Stomach (tissue), 9 donors: Measurements from ENCODE around the gene BRD7. TPM values are rescaled to one million over a fixed set of nuclear protein-coding genes. Genes with fewer than 3 reads are reported as not detected.
A peak's percentile ranks its signal among the peaks of the same experiment; 100 is the strongest.

Source experiments
- DNase-seq, 2 donors: peaks; one replicate each; pipeline versions ENCODE4 v3.0.0 to v3.0.0-alpha.2; 2013 to 2019
- H3K27ac ChIP-seq, 5 donors: fragments of 200-600 bp in 4 of 5; sonication (generic) in 4 of 5; one replicate each; pipeline ENCODE4 v1.5.1; 2013 to 2019; ENCODE audit warnings: mild to moderate bottlenecking in 1 of 5, moderate library complexity in 1 of 5
- H3K27me3 ChIP-seq, 3 donors: fragments of 200-600 bp; sonication (generic); one replicate each; pipeline ENCODE4 v1.5.1; 2017 to 2019; ENCODE audit warnings: mixed run types in 1 of 3
- H3K36me3 ChIP-seq, 4 donors: fragments of 200-600 bp; sonication (generic); 1 replicate in 3 of 4; 2 replicates in 1 of 4; pipeline ENCODE4 v1.5.1; 2016 to 2019
- H3K4me1 ChIP-seq, 4 donors: fragments of 200-600 bp; sonication (generic); one replicate each; pipeline ENCODE4 v1.5.1; 2016 to 2019
- H3K4me3 ChIP-seq, 4 donors: fragments of 200-600 bp; sonication (generic) in 3 of 4; one replicate each; pipeline ENCODE4 v1.5.1; 2016 to 2019; ENCODE audit warnings: mild to moderate bottlenecking in 1 of 4
- H3K9me3 ChIP-seq, 4 donors: fragments of 200-600 bp; sonication (generic); one replicate each; pipeline ENCODE4 v1.5.1; 2016 to 2019
- EP300 ChIP-seq: sonication (generic); formaldehyde crosslinking; IDR thresholded peaks from one replicate; pipeline ENCODE4 v1.6.1; 2017; ENCODE audit warnings: antibody characterized with exemption
- POLR2A ChIP-seq, 4 donors: fragments of 450-650 bp; IDR thresholded peaks; one replicate each; pipeline ENCODE4 v1.6.1; 2016; ENCODE audit warnings: antibody characterized with exemption in 4 of 4, control low read depth in 2 of 4, mild to moderate bottlenecking in 1 of 4, moderate library complexity in 1 of 4
- POLR2AphosphoS5 ChIP-seq, 3 donors: sonication (generic); formaldehyde crosslinking; IDR thresholded peaks; one replicate each; pipeline ENCODE4 v1.6.1; 2016; ENCODE audit warnings: antibody characterized with exemption in 3 of 3
- WGBS, 5 donors: extraction: QIAGEN DNeasy Blood & Tissue Kit in 3 of 5; methylation state at CpG; one replicate each; pipeline versions ENCODE4 v1.1.5 to v1.1.7; 2013 to 2018; 5-methylcytosine and 5-hydroxymethylcytosine counted together
- intact Hi-C: fragments of 100-400 bp; cut with DNase I; formaldehyde crosslinking; loops from one replicate; pipeline ENCODE4 v1.15.1; 2023; ENCODE audit warnings: low total_unique reads
- polyA plus RNA-seq, 3 donors: library from polyadenylated mRNA; stranded (reverse); fragments of 200-250 nt; gene quantifications; one replicate each; pipeline ENCODE4 v1.2.3, GENCODE V29; 2013
- total RNA-seq, 5 donors: library from RNA; depleted of rRNA; stranded (reverse); fragments of >200 nt; gene quantifications; one replicate each; pipeline versions ENCODE4 v1.1.0 to v1.2.3, GENCODE V29; 2014 to 2016
- TF ChIP-seq, protein P1 (sequence below), 7 experiments: fragments of 450-650 bp in 4 of 7; fragments of 200-600 bp in 3 of 7; sonication (generic) in 3 of 7; IDR thresholded peaks; one replicate each; pipeline ENCODE4 v1.5.1; 2016 to 2019; ENCODE audit warnings: antibody characterized with exemption in 7 of 7, control low read depth in 2 of 7, mild to moderate bottlenecking in 1 of 7
- donor health status: healthy with polysubstance abuse.
- donor health status: Bipolar disorder and iron deficiency.
- donor health status: healthy.

The BRD7 gene
- total and polyA plus RNA-seq, 8 donors: 9.3 to 71.8 (median 37.3) TPM

DNA sequence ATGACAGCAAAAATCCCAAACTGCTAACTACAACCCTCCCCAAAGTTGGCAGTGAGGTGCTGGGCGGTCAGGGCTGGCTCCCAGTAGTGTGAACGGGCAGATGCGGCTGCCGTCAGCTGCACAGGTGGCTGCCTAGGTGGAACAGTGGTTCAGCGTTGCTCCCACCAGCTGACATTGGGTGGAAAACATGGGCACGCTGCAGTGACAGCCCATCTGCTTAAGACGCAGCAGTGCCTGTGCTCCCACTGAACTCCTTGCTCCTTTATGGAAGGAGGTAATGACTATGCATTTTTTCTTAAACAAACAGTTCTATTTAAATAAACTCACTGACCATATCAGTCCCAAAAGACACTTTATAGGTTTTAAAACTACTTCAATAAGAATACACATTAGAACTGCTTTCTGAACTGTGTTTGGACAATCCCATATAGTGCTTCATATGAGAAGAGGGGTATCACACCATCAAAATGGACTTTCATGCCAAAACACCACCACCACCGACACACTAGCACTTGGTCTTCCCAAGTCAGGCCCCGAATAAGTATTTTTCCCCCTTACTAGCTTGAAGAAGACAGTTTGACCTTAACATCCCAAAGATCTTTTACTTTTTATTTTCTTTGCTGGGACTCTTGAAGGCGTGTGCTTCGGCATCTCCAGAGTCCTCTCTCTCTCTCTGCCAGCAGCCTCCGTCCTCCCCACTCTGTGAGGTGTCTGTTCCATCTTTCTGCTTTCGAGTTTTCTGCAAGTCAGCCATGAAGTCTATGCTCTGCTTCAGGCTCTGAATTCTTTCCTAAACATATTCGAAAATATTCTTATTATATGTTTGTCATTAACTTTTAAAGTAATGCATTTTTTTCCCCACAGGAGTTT, 34.4 kb downstream of the BRD7 start:
- no peak overlapping the region for H3K4me3 ChIP-seq
- intact Hi-C loops: no loop called here
- peak overlapping the region in 3 of 5 donors; percentile 46 to 68 (median 59) for H3K27ac ChIP-seq
- TF ChIP-seq POLR2AphosphoS5 (IDR thresholded peaks at IDR 0.05) (no peak), POLR2A (IDR thresholded peaks at IDR 0.05) (no peak), EP300 (no peak)
- TF ChIP-seq, protein P1, sequence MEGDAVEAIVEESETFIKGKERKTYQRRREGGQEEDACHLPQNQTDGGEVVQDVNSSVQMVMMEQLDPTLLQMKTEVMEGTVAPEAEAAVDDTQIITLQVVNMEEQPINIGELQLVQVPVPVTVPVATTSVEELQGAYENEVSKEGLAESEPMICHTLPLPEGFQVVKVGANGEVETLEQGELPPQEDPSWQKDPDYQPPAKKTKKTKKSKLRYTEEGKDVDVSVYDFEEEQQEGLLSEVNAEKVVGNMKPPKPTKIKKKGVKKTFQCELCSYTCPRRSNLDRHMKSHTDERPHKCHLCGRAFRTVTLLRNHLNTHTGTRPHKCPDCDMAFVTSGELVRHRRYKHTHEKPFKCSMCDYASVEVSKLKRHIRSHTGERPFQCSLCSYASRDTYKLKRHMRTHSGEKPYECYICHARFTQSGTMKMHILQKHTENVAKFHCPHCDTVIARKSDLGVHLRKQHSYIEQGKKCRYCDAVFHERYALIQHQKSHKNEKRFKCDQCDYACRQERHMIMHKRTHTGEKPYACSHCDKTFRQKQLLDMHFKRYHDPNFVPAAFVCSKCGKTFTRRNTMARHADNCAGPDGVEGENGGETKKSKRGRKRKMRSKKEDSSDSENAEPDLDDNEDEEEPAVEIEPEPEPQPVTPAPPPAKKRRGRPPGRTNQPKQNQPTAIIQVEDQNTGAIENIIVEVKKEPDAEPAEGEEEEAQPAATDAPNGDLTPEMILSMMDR (IDR thresholded peaks at IDR 0.05): no peak
- no peaks in the 10 kb centered on the region for H3K27me3 ChIP-seq
- no peaks in the 10 kb centered on the region for H3K9me3 ChIP-seq
- peaks cover 0 to 54% (median 28%) of the 10 kb centered on the region in 4 donors for H3K4me1 ChIP-seq
- peaks cover 0 to 56% (median 48%) of the 10 kb centered on the region in 4 donors for H3K36me3 ChIP-seq
- 61 to 74% (median 66%) methylated on average over 14 of the region's 14 CpGs for WGBS, 5 donors
- DNase-seq: no peak

DNA sequence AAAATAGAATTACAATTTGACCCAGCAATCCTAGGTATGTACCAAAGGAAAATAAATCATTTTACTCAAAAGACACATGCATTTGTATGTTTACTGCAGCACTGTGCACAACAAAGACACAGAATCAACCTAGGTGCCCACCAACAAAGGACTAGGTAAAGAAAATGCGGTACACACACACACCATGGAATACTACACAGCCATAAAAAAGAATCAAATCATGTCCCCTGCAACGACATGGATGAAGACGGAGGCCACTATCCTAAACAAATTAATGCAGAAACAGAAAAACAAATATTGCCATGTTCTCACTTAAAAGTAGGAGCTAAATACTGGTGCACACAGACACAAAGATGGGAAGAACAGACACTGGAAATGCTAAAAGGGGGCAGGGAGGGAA, 36.2 kb downstream of the BRD7 start:
- 96 to 99% (median 98%) methylated on average over 3 of the region's 3 CpGs for WGBS, 5 donors
- H3K27ac ChIP-seq: peak overlapping the region in 1 of 5 donors; percentile 68
- H3K36me3 ChIP-seq: peaks cover 0 to 56% (median 44%) of the 10 kb centered on the region in 4 donors
- TF ChIP-seq POLR2A (IDR thresholded peaks at IDR 0.05): no peak
- no peak for TF ChIP-seq EP300
- TF ChIP-seq POLR2AphosphoS5 (IDR thresholded peaks at IDR 0.05): no peak
- TF ChIP-seq, protein P1 (IDR thresholded peaks at IDR 0.05): no peak
- DNase-seq: no peak
- H3K4me3 ChIP-seq: no peak overlapping the region
- no peaks in the 10 kb centered on the region for H3K9me3 ChIP-seq
- peaks cover 0 to 49% (median 17%) of the 10 kb centered on the region in 4 donors for H3K4me1 ChIP-seq
- H3K27me3 ChIP-seq: no peaks in the 10 kb centered on the region
- intact Hi-C loops: no loop called here

DNA sequence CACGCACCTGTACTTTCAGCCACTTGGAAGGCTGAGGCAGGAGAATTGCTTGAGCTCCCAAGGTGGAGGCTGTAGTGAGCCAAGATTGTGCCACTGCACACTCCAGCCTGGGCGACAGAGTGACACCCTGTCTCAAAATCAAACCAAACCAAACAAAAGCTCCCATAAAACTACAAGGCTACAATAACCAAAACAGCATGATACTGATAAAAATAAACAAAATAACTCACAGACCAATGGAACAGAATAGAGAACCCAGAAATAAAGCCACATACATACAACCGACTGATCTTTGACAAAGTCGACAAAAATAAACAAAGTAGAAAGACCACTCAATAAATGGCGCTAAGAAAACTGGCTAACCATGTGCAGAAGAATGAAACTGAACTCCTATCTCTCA, 37.2 kb downstream of the BRD7 start:
- Histone ChIP-seq H3K4me1 (peaks cover 0 to 39% (median 16%) of the 10 kb centered on the region in 4 donors), H3K36me3 (peaks cover 0 to 66% (median 47%) of the 10 kb centered on the region in 4 donors), H3K27ac (peak overlapping the region in 1 of 5 donors; percentile 56), H3K27me3 (no peaks in the 10 kb centered on the region), H3K9me3 (no peaks in the 10 kb centered on the region), H3K4me3 (no peak overlapping the region)
- intact Hi-C loops: no loop called here
- TF ChIP-seq POLR2AphosphoS5 (IDR thresholded peaks at IDR 0.05) (no peak), EP300 (no peak), POLR2A (IDR thresholded peaks at IDR 0.05) (no peak)
- TF ChIP-seq, protein P1 (IDR thresholded peaks at IDR 0.05): no peak
- whole genome bisulfite sequencing, 5 donors: 76 to 91% (median 89%) methylated on average over 5 of the region's 5 CpGs
- no peak for DNase-seq

DNA sequence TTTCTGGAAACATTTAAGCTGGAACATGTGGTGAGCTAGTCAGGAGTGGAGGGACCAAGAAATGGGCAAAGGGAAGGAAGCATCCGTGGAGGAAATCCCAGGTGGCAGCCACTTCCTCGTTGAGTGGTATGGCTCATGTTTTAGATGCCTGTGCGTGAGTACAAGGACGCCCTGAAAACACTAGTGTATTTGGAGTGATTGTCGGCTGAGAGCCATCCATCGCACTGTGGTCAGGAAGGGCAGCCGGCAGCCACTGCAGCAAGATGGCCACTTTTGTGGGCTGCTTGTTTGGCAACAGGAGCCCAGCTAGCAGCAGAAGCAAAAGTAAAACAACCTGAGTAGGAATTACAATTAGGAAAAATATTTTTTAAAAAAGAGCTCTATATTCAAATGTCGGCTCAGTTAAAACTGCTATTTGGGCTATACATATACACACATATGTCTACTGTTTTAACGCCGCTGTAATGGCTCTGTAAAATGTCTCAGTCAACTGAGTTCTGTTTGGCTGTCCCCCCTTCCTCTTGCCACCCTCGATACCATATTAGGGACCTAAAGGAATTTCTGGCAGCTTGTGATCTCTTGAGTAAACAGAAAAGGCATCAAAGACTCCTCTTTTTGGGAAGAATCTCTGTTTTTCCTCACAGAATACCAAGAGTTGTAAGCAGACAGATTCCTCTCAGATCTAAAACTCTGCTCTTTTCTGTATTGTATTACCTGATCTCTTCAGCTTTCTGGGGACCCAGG, 39.2 kb downstream of the BRD7 start:
- H3K27me3 ChIP-seq: no peaks in the 10 kb centered on the region
- TF ChIP-seq, protein P1 (IDR thresholded peaks at IDR 0.05): no peak
- TF ChIP-seq EP300: no peak
- no peak for TF ChIP-seq POLR2AphosphoS5 (IDR thresholded peaks at IDR 0.05)
- TF ChIP-seq POLR2A (IDR thresholded peaks at IDR 0.05): no peak
- H3K9me3 ChIP-seq: no peaks in the 10 kb centered on the region
- no peak for DNase-seq
- H3K4me3 ChIP-seq: no peak overlapping the region
- intact Hi-C loops: no loop called here
- 59 to 83% (median 75%) methylated on average over 11 of the region's 11 CpGs for WGBS, 5 donors
- peaks cover 0 to 37% (median 9%) of the 10 kb centered on the region in 4 donors for H3K4me1 ChIP-seq
- H3K27ac ChIP-seq: peak overlapping the region in 3 of 5 donors; percentile 32 to 71 (median 49)
- peaks cover 12 to 81% (median 65%) of the 10 kb centered on the region in 4 donors for H3K36me3 ChIP-seq
